NCI-H2196 (cell line): ENCODE results near the gene HCAR3.
"Not testable (repeated sequence)": the region's sequence is repeated elsewhere in the genome, so short reads cannot be mapped to it uniquely, and the experiment has no call there.

Experiments
- DNase-seq: peaks from one replicate; lab custom pipeline; 2025; ENCODE audit not compliant: unreplicated experiment; lab: John Stamatoyannopoulos, UW

HCAR3 gene

DNA sequence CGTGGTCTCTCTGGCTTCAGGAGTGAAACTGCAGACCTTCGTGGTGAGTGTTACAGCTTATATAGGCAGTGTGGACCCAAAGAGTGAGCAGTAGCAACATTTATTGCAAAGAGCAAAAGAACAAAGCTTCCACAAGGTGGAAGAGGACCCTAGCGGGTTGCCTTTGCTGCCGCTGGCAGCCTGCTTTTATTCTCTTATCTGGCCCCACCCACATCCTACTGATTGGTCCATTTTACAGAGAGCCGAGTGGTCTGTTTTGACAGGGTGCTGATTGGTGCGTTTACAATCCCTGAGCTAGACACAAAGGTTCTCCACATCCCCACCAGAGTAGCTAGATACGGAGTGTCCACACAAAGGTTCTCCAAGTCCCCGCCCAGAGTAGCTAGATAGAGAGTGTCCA is 40.6 kb downstream of the HCAR3 start:
- DNase-seq: not testable (repeated sequence)

DNA sequence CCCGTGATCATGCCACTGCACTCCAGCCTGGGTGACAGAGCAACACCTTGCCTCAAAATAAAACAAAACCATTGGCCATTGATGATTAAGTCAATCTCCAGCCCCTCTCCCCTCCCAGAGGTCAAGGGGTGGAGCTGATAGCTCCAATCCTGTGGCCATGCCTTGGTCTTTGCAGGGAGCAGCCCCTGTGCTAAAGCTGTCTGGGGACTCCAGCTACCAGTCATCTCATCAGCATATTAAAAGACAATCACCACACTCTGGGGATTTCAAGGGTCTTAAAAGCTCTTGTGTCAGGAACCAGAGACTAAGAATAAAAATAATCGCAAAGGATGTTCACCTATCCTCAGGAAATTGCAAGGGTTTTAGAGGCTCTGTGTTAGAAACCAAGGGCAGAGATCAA is 44.1 kb downstream of the HCAR3 start:
- DNase-seq: no peak

GRCh38 chr12:122669397-122670070 is 47.1 kb downstream of the HCAR3 start:
- no peak for DNase-seq

GRCh38 chr12:122668268-122668667 is 48.3 kb downstream of the HCAR3 start:
- DNase-seq: no peak

GRCh38 chr12:122665759-122666158 is 50.9 kb downstream of the HCAR3 start:
- no peak for DNase-seq

- DNase-seq: no peak
These were observed 51.3 kb downstream of the HCAR3 start for GRCh38 chr12:122665349-122665748.
